Skeletal muscle tissue (tissue), 4 donors: ENCODE results near the gene HEPHL1. TPM values are rescaled to one million over a fixed set of nuclear protein-coding genes. Genes with fewer than 3 reads are reported as not detected.

Experiments
- H3K27ac ChIP-seq: one replicate; pipeline ENCODE4 v1.7.0; 2013; ENCODE audit warnings: mild to moderate bottlenecking, low read depth, low read length, inconsistent platforms
- H3K27me3 ChIP-seq, 3 donors: one replicate each; pipeline ENCODE4 v1.7.0; 2013; ENCODE audit warnings: low read length in 3 of 3; ENCODE audit not compliant: control insufficient read depth in 3 of 3, insufficient read depth in 3 of 3
- H3K36me3 ChIP-seq, 3 donors: one replicate each; pipeline ENCODE4 v1.7.0; 2013; ENCODE audit warnings: low read length in 3 of 3; ENCODE audit not compliant: control insufficient read depth in 3 of 3, insufficient read depth in 3 of 3
- H3K4me1 ChIP-seq, 3 donors: one replicate each; pipeline ENCODE4 v1.7.0; 2013; ENCODE audit warnings: low read length in 3 of 3, mild to moderate bottlenecking in 3 of 3; ENCODE audit not compliant: control insufficient read depth in 3 of 3, insufficient read depth in 3 of 3
- H3K4me3 ChIP-seq, 3 donors: one replicate each; pipeline ENCODE4 v1.7.0; 2013; ENCODE audit warnings: low read length in 3 of 3
- H3K9ac ChIP-seq, 3 donors: one replicate each; pipeline ENCODE4 v1.7.0; 2013; ENCODE audit warnings: low read length in 3 of 3, mild to moderate bottlenecking in 3 of 3, moderate library complexity in 2 of 3, low read depth in 1 of 3
- H3K9me3 ChIP-seq, 3 donors: one replicate each; pipeline ENCODE4 v1.7.0; 2013; ENCODE audit warnings: low read length in 3 of 3; ENCODE audit not compliant: control insufficient read depth in 3 of 3
- total RNA-seq: library from RNA; depleted of rRNA; stranded (reverse); fragments of >200 nt; gene quantifications from one replicate; pipeline ENCODE4 v1.2.3, GENCODE V29; 2014
- donor health status: Osteomylitis.

Gene HEPHL1
- total RNA-seq, 1 donor from 2014 or later, result under 0.01 TPM

DNA sequence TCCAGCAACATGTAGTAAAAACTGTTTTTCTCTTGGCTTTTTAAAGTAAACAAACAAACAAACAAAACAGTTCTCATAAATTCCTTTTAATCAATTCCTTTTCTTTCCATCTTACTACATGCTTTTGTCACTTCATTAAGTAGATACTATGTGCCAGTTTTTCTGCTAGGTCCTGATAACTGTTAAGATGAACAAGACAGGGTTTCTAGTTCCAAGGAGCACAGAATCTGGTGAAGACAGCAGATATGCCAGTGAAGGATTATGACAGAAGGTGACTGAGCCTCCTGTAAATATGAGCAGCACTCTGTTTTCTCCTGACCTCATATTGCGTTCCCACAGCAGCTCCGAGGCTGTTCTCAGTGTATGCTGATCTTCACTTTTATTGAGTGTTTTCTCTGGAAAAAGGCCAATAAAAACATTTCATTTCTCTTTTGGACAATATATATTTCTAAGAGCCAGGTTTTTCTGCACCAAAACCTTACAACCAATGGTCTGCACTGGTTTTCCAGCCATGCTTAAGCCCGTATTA, 45.8 kb downstream of the HEPHL1 start:
- Histone ChIP-seq H3K36me3 (no peaks in the 10 kb centered on the region), H3K9me3 (no peaks in the 10 kb centered on the region), H3K4me3 (no peak overlapping the region), H3K4me1 (no peaks in the 10 kb centered on the region), H3K9ac (no peak overlapping the region), H3K27me3 (no peaks in the 10 kb centered on the region), H3K27ac (no peak overlapping the region)

DNA sequence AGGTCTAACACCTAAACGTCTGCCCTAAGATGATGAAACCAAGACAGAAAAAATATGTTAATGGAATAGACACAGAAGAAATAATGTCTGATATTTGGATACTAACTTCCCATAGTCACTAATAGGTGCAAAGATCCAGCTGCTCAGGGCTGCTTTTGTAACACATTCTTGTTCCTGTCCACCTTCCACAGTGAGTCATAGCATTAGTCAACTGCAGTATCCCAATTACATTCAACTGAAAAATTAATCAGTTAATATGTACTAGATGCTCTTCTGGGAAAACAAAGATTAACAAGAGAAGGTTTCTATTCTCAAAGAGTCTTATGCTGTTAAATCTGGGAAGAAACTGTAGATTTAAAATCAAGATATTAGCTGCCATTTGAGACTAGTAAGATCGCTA, 47.6 kb downstream of the HEPHL1 start:
- no peak overlapping the region for H3K27ac ChIP-seq
- H3K4me3 ChIP-seq, result no peak overlapping the region
- no peaks in the 10 kb centered on the region for H3K4me1 ChIP-seq
- H3K9me3 ChIP-seq, result no peaks in the 10 kb centered on the region
- no peak overlapping the region for H3K9ac ChIP-seq
- no peaks in the 10 kb centered on the region for H3K27me3 ChIP-seq
- no peaks in the 10 kb centered on the region for H3K36me3 ChIP-seq

DNA sequence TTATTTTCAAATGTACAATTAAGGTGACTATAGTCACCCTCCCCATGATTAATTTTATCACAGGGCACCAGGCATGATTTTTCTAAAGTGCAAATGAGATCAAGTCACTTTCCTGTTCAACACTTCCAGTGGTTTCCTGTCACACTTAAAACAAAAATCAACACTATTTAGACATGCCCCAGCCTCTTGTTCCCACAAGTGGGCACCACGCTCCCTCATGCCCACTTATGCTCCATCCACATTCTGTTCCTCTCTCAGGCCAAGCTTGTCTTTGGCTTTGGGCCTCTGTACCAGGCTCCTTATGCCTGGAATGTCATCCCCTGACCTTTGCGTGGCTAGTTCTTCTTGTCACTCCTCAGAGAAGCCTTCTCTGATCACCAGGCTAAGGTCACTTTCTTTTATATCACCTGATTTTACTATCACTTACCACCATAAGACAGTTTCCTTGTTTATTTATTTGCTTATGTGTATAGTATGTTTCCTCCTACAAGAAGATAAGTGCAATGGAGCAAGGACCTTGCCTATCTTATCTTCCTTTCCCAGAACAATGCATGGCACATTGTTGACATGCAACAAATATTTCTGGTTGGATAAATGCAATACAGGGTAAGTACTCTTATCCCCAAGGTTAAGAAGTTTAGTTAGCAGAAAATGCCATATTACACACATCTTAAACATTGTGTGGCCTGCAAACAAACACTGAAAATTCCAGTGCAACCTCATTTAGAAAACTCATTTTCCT, 56.6 kb downstream of the HEPHL1 start:
- Histone ChIP-seq H3K9me3 (no peaks in the 10 kb centered on the region), H3K9ac (no peak overlapping the region), H3K4me3 (no peak overlapping the region), H3K27me3 (no peaks in the 10 kb centered on the region), H3K27ac (no peak overlapping the region), H3K36me3 (no peaks in the 10 kb centered on the region), H3K4me1 (no peaks in the 10 kb centered on the region)

DNA sequence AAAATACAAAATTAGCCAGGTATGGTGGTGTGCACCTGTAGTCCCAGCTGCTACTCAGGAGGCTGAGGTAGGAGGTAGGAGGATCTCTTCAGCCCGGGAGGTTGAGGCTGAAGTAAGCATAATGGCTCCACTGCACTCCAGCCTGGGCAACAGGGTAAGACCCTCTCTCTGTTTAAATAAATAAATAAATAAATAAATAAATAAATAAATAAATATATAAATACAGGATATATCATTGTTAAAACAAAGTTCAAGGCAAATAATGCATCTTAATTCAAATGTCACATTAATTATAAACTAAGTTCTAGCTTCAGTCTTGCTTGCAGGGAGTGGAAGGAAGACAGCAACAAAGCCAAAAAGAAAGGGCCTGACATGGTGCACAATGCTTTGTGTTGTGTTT, 63.0 kb downstream of the HEPHL1 start:
- H3K4me3 ChIP-seq, result no peak overlapping the region
- H3K27me3 ChIP-seq, result peaks cover 0 to 1% (median 0%) of the 10 kb centered on the region in 3 donors
- H3K36me3 ChIP-seq, result no peaks in the 10 kb centered on the region
- peaks cover 0 to 2% (median 0%) of the 10 kb centered on the region in 3 donors for H3K4me1 ChIP-seq
- H3K9me3 ChIP-seq, result no peaks in the 10 kb centered on the region
- H3K27ac ChIP-seq, result no peak overlapping the region
- no peak overlapping the region for H3K9ac ChIP-seq

DNA sequence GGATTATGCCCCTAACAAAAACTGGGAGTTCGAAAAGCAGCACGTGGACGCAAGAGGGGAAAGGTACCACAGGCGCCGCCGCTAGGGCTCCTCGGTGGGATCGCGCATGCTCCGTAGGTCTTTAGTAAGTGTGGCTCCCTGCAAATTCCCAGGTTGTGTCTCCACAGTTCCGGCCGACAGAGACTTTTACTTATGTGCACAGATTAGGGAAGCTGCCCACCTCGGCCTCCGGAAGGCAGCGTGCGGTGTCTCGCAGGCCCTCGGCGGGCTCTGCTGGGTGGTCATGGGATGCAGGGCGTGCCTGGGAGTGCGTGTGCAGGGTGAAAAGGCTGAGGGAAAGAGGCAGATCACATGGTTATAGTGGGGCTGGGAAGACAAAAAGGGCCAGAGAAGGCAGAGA, 67.8 kb downstream of the HEPHL1 start:
- Histone ChIP-seq H3K9me3 (peaks cover 0 to 2% (median 0%) of the 10 kb centered on the region in 3 donors), H3K4me1 (peaks cover 0 to 2% (median 0%) of the 10 kb centered on the region in 3 donors), H3K27me3 (peaks cover 0 to 5% (median 0%) of the 10 kb centered on the region in 3 donors), H3K36me3 (no peaks in the 10 kb centered on the region), H3K27ac (no peak overlapping the region), H3K9ac (no peak overlapping the region), H3K4me3 (no peak overlapping the region)

DNA sequence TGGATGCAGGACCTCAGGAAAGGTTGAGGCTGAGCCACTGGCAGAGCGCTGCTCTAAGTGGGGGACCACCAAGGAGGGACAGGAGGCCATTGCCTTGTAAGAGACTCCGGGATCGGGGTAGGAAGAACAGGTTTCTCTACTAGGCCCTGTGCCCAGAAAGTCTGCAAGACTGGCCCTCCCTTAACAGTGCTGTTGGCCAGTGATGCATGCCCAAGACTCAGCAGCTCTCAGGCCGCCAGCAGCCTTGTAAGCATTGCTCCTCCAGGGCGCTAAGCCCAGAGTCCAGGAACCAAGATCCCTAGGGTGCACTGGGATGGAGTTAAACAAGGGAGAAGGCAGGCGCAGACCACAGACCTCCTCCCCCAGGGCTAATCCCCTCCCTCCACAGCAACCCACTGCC, 68.2 kb downstream of the HEPHL1 start:
- Histone ChIP-seq H3K9me3 (peaks cover 0 to 2% (median 0%) of the 10 kb centered on the region in 3 donors), H3K4me1 (peaks cover 0 to 2% (median 0%) of the 10 kb centered on the region in 3 donors), H3K9ac (no peak overlapping the region), H3K36me3 (no peaks in the 10 kb centered on the region), H3K4me3 (no peak overlapping the region), H3K27me3 (peaks cover 0 to 5% (median 0%) of the 10 kb centered on the region in 3 donors), H3K27ac (no peak overlapping the region)

DNA sequence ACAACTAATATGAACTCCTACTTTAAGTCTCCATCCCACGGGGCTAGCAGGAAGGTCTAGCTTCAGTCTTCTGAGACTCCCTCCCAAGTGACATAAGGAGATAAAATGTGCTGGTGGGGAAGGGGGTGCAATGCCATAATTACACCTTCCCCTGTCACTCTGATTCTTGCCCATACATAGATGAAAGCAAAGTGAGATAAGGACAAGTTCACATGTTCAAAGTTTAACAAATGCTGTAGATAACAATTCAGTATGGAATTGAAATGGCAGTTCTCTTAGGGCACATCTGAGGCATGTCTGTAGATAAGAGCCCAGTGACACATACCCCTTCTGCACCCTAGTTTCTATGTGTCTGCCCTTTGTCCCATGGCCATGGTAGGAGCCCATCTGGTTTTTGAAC, 69.2 kb downstream of the HEPHL1 start:
- H3K27me3 ChIP-seq, result peaks cover 0 to 5% (median 0%) of the 10 kb centered on the region in 3 donors
- H3K4me1 ChIP-seq, result peaks cover 0 to 2% (median 0%) of the 10 kb centered on the region in 3 donors
- H3K27ac ChIP-seq, result no peak overlapping the region
- no peak overlapping the region for H3K4me3 ChIP-seq
- H3K9ac ChIP-seq, result no peak overlapping the region
- H3K36me3 ChIP-seq, result no peaks in the 10 kb centered on the region
- H3K9me3 ChIP-seq, result peaks cover 0 to 2% (median 0%) of the 10 kb centered on the region in 3 donors

DNA sequence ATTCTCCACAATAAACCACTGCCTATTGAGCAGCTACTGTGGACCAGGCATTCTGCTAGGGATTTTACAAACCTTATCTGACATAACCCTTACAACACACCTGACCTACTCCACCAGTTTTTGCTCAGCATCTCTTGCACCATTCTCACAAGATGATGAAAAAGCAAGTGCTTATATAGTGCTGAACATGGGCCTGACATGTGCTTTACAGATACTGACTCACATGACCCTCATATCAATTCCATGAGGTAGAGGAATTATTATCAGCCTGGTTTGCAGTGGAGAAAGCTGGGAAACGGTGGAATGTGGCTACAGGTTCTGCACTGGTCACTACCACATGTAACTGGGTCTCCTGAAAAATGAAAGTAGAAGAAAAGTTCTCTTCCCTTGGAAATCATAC, 69.9 kb downstream of the HEPHL1 start:
- Histone ChIP-seq H3K4me3 (no peak overlapping the region), H3K4me1 (no peaks in the 10 kb centered on the region), H3K27me3 (peaks cover 0 to 5% (median 0%) of the 10 kb centered on the region in 3 donors), H3K36me3 (no peaks in the 10 kb centered on the region), H3K9ac (no peak overlapping the region), H3K27ac (no peak overlapping the region), H3K9me3 (peaks cover 0 to 2% (median 0%) of the 10 kb centered on the region in 3 donors)

DNA sequence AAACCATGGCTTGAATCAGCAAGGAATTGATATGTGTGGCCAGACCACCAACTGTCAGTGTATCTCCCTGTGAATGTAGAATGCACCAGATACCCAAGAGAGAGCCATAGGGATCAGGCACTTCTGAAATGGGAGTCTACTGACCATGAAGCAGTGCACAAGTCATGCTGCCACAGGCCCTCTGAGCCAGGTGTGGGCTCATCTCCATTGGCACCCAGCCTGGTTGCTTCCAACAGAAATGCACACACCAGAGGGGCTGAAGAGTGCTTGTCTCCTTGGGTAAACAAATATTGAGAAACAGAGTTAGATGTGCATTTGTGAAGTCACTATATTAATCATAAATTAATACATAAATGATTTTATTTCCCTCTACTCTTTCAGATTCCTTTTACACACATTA, 79.1 kb downstream of the HEPHL1 start:
- H3K9ac ChIP-seq, result no peak overlapping the region
- H3K9me3 ChIP-seq, result no peaks in the 10 kb centered on the region
- no peaks in the 10 kb centered on the region for H3K27me3 ChIP-seq
- H3K4me3 ChIP-seq, result no peak overlapping the region
- H3K36me3 ChIP-seq, result no peaks in the 10 kb centered on the region
- H3K4me1 ChIP-seq, result no peaks in the 10 kb centered on the region
- no peak overlapping the region for H3K27ac ChIP-seq

DNA sequence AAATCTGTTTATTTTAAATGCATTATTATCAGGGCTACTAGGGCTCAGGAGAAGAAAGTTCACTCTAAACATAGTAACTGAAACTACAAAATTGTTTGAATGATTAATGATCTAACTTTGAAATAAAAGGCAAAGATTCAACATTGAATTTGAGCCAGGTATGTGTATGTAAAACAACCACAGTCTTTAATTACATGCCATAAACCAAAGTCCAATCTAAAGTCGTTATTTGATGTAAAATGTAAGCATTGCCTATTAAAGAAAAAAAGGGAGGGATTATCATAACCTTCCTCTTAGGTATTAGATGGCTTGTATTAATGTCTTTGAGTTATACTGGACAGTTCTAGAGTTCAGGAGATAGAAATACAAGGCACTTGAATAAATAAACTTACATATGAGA, 82.3 kb downstream of the HEPHL1 start:
- Histone ChIP-seq H3K36me3 (no peaks in the 10 kb centered on the region), H3K4me1 (no peaks in the 10 kb centered on the region), H3K4me3 (no peak overlapping the region), H3K27ac (no peak overlapping the region), H3K9me3 (no peaks in the 10 kb centered on the region), H3K27me3 (no peaks in the 10 kb centered on the region), H3K9ac (no peak overlapping the region)
